GOT3 (cell line): Measurements from ENCODE around the gene C11orf97.
"Not testable (repeated sequence)": the region's sequence is repeated elsewhere in the genome, so short reads cannot be mapped to it uniquely, and the experiment has no call there.

ENCODE experiments used
- DNase-seq: peaks from one replicate; lab custom pipeline; 2025; ENCODE audit warnings: mixed read lengths; lab: John Stamatoyannopoulos, UW

C11orf97 gene, protein sequence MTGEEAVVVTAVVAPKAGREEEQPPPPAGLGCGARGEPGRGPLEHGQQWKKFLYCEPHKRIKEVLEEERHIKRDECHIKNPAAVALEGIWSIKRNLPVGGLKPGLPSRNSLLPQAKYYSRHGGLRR

DNA sequence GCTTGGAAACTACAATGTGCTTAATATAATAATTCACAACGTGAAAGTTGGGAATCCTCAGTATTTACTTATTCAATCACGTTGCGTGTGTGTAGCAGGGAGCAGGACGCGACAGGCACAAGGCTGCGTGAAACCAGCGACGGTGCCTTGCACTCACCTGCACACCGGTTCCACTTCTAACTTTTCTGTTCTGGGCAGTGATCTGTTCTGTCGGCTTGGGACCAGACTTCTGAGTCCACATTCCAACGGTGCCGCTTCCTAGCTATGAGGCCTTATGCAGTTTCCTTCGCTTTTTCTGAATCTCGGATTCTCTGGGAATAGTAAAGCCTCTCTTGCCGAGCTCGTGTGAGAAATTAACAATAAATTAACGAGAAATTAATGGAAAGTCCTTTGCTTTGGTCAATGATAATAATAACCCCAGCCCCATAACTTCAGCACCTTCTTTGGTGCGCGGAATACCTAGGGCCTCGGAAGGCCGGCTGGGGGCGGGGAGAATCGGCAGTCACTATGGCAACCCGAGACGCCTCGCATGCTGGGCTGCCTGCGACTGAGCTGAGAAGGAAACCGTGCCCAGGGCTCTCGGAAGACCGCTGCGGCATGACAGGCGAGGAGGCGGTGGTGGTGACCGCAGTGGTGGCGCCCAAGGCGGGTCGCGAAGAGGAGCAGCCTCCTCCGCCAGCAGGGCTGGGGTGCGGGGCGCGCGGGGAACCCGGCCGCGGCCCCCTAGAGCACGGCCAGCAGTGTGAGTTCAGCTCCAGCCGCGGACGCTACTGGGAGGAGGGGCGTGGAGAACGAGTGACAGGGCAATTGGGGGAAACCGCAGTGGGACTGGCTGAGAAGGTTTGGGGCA, at the start of gene C11orf97:
C11orf97 (plus strand) TSS at position 530 of the 850 bp plus-strand sequence; CDS start at position 598, 68 bp downstream.
- DNase-seq = no peak

DNA sequence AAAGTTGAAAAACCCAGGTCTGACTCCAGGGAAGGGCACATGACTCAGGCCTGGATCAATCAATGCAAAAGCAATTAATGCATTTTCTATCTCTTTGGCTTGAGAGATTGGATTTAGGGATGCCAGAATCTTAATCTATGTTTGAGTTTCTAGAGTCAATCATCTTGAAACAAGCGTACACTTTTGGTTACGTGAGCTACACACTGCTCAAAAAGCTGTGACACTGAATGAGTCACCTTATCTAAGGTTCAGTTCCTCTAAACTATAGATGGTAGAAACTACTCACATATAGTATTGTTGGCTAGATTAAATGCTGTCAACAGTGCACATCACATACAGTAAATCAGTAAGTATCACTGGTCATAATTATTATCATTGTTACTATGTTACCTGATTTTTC, 42.8 kb upstream of the C11orf97 start:
- DNase-seq = no peak

DNA sequence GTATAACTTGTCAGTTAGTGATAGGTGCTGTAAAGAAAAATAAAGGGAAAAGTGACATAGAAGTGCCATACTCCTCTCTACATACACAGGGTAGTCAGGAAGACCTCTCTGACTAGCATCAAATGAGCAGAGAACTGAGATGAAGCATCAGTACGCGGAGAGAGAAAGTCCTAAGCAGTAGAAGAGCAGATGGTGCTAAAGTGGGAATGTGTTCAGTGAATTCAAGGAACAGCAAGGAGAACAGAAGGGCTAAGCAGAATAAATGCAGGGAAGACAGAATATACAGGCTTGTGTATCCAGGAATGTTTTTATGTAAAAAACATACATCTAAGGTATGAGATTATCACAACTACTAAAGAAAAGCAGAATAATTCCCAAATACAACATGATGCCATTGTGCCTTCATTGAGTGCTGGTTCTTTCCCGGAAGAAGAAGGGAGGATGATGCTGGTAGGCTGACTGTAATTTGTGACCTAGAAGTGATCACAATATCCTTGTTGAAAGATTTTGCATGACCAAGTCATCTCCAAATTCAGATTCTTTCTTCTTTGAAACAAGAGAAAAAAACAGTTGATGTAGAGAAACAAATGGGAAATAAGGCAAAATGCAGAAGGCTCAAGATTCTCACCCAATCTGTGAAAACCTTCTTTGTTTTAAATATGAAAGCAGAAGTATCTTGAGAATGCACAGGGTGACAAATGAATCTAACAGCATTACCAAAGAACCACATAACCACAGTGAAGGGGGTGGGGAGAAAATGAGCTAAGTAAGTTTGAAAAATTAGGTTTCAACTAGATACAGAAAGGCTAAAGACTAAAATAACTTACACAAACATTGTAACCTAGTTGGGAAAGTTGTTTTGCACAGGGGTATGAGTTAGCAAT, 39.1 kb upstream of the C11orf97 start:
- no peak for DNase-seq

DNA sequence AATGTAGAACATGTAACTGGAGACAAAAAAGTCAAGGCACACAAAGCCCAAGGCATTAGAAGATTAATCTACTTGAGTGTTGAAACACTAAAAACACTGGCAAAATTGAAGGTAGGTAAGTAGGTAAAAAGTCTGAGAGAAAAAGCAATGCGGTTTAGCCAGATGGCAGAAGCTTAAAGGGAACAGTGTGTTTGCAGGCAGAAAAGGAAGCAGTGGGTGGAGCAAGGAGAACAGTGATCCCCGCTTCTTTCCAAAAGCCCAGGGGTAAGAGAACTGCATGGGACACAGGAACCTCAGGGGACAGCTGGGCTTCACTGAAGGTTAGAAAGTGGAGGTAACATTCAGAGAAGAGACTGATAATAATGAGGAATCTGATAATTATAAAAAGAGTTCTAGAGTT, 34.6 kb upstream of the C11orf97 start:
- no peak for DNase-seq

DNA sequence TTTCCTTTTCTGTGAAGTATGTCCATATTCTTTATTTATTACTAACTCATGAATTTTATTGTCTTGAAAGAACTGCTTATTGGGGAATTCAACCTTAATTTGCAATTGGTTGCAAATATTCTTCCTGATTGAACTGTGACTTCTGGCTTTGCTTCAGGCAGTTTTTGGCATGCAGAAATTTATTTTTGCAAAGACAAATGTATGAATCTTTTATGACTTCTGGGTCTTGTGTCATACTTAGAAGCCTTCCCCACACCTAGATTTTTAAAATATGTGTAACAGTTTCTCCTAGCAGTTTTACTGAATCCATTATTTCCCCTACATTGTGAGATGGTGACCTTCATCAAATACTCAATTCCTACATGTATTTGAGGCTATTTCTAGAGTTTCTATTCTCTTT, 30.9 kb upstream of the C11orf97 start:
- DNase-seq = no peak

DNA sequence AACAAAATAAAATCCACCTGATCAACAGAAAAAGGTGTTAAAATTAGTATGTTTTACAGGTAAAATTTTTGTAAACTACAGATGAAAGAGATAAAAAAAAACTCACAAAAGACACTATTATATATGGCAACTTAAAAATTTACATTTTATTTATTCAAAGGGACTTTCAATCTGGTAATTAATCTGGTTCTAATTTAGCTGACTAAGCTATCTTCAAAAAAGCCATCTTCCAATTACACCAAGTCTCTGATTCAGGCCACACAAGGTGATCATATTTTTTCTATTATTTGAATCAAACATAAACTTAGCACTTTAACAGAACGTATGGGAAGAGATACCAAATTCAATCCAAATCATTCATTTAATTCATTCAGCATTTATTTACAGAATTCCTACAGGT, 26.2 kb upstream of the C11orf97 start:
- DNase-seq = no peak

DNA sequence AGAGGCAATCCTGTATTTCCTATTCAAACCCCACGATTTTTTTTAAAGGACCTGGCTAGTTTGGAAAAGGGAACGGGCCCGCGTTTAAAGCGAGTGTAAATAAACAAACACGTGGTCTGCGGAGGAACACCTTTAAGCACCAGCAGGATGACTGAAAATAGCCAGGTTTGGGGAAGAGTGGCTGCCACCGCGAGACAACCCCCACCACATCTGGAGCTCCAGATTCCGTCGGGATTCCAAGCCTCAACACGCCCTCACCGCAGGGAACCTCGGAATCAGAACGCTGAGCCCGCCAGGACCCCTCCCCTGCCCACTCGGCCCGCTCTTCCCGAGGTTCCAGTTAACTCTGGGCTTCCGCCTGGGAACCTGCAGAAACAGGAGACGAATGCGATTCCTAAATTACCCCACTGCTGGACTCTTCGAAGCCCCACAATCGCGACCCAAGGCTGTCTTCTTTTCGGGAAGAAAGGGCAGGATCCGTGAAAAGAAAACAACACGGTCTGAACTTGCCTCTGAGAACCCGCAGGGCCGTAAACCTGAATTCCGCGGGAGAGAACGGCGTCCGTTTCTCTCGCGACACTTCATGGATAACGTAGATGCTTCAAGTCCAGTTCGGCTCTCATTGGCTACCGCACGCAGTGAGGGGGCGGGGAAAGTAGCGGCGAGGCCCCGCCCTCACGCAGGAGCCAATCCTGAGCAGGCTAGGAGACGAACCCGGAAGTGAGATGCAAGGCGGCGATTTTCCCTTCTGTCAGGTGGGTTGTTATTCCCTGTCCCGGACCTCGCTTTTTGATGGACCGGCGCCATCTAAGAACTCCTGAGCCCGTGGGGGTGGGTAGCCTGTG, 18.8 kb upstream of the C11orf97 start, which contains the start of the genes ANKRD49 and MRE11:
ANKRD49 (plus strand) TSS at position 704 of the 845 bp plus-strand sequence. CDS start 2,710 bp downstream, outside the sequence.
MRE11 (minus strand) TSS at position 564 of the 845 bp plus-strand sequence. CDS start 1,043 bp downstream, outside the sequence.
- DNase-seq = peak; percentile 71

DNA sequence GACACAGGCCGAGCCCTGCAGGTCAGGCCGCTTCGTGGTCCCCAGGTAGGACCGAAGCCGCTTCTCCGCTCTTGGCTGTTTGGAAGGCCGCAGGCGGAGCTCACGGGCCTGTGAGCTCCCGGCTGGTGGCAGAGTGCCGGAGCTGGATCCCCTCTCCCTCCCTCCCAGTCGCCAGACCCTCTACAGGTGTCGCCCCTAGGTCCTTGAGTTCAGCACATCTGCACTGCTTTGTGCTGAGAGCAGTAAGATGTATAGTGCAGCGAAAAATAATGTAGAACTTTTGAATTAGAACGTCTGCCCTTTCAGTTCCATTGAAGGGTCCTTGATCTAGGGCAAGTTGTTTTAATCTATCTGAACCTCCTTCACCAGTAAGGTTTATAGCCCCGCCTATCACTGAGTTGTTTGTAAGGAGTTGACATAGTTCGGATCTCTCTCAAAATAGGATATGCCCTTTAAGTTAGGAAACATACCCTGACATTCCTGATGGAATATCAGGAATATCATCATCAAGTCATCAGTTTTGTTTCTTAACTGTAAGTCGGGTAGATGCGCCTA, 18.1 kb upstream of the C11orf97 start:
- DNase-seq = no peak

DNA sequence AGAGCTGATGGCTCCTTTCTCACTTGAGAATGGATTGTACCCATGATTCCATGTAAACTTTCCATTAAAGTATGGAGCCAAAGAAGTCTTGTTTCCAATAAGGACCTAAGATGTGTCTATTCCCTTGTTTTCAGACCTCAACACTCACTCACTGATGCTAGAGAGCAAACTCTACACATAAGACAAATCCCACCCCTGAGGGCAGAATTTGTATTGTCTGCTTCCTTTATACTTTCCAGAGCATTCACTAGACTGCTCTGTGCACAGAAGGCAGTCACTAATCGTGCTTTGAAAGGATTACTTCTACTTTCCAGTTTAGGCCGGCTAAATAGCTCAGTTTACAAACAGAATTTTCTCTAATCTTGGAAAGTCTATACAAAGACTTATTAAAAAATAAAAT, 12.1 kb upstream of the C11orf97 start:
- DNase-seq = no peak

DNA sequence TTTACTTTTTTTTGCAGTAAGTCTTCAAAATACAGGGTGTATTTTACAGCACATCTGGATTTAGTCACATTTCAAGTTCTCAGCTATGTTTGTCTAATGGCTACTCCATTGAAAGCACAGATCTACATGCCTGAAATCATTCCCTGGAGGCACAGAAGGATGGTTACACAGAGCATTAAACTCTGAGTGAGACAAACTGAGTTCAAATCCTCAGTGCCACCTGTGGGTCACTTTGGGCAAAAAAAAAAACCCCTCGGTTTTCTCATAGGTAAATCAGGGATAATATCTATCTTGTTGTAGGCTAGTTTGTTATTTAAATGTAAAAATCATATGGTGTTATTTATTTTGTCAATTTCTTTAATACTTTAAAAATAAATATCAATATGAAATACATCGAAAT, 10.7 kb upstream of the C11orf97 start:
- DNase-seq = no peak

DNA sequence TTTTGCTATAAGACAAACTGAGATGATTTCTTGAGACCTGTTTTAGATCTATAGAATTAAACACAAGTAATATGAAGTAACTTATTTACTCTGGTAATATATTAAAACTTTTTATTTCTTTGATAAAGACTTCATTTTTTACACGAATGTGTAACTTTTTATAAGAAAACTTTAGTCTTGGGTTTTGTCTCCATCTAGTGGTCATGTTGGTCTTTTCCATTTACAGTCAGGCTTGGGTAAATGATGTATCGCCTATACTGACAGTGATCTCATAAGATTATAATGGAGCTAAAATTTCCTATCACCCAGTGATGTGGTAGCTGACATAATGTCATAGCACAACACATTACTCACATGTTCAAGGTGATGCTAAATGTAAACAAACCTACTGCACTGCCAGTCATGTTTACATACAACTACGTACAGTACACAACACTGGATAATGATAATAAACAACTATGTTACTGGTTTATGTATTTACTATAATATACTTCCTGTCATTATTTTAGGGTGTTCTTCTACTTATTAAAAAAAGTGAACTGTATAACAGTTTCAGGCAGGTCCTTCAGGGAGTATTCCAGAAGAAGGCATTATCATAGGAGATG, 7.5 kb upstream of the C11orf97 start:
- DNase-seq = no peak

DNA sequence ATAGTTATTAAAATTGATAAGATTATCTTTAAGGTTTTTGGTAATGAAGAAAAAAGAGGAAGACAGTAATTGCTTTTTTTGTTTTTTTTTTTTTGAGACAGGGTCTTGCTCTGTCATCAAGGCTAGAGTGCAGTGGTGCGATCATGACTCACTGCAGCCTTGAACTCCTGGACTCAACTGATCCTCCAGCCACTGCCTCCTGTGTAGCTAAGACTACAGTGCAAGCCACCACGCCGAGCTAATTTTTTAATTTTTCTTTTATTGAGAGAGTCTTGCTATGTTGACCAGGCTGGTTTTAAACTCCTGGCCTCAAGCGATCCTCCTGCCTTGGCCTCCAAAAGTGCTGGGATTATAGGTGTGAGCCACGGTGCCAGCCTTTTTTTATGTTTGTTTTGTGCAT, 5.7 kb upstream of the C11orf97 start:
- DNase-seq = not testable (repeated sequence)

DNA sequence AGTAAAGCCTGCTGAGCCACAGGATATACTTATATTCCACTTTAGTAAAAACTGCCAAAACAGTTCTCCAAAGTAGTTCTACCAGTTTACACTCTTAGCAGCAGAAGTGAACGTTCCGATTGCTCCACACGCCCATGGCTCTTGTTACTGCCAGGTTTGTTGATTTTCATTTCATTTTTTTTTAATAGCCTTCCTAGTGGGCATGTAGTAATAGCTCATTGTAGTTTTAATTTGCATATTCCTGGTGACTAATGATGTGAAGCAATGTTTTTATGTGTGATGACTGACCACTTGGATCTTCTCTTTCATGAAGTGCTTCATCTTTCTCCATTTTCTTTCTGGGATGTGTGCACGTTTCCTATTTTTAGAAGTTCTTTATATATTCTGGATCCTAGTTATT, 4.8 kb upstream of the C11orf97 start:
- no peak for DNase-seq

DNA sequence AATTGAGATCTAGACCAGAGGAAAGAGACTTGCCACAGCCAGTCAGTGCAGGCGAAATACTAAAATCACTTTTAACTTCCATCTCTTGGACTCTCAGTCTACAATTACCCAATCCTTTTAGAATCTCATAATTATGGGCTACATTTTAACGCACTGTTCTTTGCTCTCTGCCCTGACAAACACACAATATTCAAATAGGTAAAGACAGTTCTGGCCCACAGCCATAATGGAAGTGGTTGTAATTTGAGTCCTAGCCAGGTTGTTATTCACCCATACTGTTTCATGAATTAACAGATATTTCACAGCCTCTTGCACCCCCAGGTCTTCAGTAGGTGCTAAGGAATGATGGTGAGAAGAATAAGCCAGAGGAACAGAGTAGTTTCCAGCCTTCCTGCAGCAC, 830 bp downstream of the C11orf97 start:
- no peak for DNase-seq

DNA sequence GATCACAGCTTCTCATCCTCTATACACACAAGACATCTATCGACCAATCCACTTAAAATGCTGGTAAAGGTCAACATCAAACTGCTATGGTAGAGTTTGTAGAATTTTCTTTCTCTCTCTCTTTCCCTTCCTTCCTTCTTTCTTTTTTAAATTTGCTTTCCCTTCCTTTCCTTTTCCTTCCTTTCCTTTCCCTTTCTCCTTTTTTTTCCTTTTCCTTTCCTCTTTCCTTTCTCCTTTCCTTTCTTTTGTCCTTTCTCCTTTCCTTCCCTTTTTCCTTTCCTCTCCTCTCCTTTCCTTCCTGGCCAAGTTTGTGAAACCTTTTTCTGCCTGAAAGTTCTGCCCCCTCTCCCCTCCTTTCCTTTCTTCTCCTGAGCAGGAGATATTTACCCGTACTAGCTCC, 3.1 kb downstream of the C11orf97 start:
- DNase-seq = no peak

DNA sequence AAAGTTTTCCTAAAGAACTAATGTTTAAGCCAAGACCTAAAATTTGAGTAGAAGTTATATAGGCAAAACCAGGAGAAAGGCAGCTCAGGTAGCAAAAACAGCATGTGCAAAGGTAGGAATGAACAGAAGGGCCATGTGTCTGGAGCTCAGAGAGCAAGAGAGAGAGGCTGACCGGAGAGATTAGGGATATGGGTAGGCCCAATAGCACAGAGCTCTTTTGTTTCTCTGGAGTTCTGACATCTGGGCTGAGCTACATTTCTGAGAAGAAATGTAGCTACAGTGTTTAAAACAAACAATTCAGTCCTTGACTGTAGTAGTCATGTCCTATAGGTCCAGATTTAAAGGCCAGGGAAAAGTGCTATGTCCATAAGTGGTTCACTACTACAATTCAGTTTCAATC, 4.5 kb downstream of the C11orf97 start:
- DNase-seq = no peak

DNA sequence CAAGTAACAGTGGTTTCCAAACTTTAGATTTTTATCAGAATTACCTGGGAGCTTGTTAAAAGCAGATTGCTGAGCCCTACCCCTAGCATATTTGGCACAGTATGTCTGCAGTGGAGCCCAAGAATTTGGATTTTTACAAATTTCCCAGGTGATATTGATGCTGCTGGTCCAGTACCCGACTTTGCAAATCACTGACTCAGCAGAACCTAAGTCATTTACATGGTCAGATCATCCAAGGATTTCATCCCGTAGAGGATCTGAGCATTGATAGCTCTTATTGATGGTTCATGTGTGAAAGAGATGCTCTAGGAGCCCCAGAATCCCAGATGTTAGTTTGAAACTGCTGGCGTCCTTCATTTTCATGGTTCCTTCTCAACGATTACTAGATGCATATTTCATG, 6.0 kb downstream of the C11orf97 start:
- no peak for DNase-seq

DNA sequence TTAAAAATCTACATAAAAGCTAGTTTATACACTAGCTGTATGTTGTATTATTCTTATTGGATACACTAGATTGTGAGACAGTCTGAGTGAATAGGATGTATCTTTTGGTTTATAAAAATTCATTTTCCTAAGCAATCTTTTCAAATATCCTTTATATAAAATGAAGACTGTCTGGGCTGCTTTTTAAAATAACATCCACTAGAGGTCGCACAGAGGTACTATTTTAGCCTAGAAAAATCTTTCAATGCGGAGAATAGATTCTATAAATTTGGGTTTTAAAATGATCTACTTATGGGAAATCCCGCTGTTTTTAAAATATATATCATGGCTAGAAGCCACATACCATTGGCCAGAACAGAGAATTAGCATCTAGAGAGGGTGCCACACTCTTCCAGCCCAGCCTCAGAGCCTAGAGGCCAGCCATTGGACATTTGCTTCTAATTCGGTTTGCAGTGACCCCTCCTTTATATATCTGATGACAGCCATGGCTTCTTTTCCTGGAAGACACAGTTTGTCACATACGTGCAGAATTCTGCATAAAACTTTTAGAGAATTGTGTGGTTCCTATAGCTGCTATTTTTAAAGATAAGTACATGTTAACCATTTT, 7.3 kb downstream of the C11orf97 start:
- no peak for DNase-seq

DNA sequence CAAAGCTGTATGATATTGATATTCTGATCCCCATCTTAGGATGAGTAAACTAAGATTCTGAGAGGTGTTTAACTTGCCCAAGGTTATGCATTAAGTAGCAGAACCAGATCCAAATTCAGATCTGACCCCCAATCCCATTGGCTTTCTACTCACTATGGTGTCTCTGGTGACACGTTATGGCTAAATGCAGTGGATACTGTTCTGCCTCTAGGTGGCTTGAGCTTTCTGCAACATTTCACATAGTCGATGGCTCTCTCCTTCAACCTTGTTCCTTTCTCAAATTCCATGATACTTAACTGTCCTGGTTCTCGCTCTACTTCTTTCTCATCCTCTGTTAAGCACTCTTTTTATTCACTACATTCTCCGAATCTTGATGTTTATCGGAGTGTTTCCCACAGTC, 9.4 kb downstream of the C11orf97 start:
- DNase-seq = no peak

DNA sequence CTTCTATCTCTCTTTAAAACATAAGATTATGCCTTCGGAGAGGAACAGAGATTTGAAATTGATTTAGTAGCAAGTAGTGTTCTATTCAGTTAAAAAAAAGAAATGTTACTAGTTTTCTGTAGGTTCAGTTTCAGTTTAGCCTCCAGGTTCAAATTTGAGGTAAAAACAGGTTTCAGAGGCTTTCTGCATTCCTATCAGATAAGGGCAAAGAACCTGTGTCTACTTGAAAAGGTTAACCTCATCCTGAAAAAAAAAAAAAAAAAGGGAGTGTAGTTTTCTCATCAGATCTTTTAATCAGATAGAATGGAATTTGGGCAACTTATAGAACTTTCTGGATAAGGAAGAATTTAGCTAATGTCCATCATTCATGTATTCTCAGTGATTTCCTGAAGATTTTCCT, 12.1 kb downstream of the C11orf97 start:
- no peak for DNase-seq
